Omental fat pad (tissue), 4 donors: ENCODE results near the gene CRNKL1. TPM values are rescaled to one million over a fixed set of nuclear protein-coding genes. Genes with fewer than 3 reads are reported as not detected.

Experiments
- ATAC-seq: fragments of 150-250 bp; one replicate; pipeline ENCODE4 v1.9.1; 2016; ENCODE audit warnings: mild to moderate bottlenecking, moderate library complexity; ENCODE audit not compliant: low FRiP score
- DNase-seq: peaks from one replicate; pipeline ENCODE4 v3.0.0-alpha.2; 2019; ENCODE audit warnings: low spot score
- total RNA-seq, 4 donors: library from RNA; depleted of rRNA; stranded (reverse); fragments of >200 nt; gene quantifications; one replicate each; pipeline ENCODE4 v1.1.0, GENCODE V29; 2016
- TF ChIP-seq, protein P1 (sequence below), 3 donors: fragments of 450-650 bp; IDR thresholded peaks; one replicate each; pipeline ENCODE4 v1.5.1; 2016 to 2017; ENCODE audit warnings: antibody characterized with exemption in 3 of 3, mild to moderate bottlenecking in 3 of 3, moderate library complexity in 2 of 3

Gene CRNKL1
- total RNA-seq, 4 donors from 2014 or later, result 13.8 to 30.7 (median 15.6) TPM

DNA sequence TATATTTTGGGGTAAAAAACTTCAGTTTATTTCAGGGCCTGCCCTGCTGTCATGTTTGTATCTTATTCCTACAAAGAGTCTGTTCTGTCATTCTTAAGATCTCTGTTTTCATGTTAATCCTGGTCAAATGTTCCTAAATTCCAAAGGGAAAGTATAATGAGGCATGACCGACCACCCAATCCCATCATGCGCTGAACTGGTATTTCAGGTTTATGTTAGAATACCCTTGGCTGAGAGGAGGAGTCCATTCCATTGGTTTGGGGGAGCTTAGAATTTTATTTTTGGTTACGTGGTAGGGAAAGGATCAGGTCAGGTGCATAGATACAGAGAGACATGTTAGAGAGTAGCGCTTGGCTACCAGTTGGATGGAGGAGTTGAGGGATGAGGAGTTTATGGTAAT, 25.8 kb upstream of the CRNKL1 start:
- ATAC-seq, result no peak
- TF ChIP-seq, protein P1, sequence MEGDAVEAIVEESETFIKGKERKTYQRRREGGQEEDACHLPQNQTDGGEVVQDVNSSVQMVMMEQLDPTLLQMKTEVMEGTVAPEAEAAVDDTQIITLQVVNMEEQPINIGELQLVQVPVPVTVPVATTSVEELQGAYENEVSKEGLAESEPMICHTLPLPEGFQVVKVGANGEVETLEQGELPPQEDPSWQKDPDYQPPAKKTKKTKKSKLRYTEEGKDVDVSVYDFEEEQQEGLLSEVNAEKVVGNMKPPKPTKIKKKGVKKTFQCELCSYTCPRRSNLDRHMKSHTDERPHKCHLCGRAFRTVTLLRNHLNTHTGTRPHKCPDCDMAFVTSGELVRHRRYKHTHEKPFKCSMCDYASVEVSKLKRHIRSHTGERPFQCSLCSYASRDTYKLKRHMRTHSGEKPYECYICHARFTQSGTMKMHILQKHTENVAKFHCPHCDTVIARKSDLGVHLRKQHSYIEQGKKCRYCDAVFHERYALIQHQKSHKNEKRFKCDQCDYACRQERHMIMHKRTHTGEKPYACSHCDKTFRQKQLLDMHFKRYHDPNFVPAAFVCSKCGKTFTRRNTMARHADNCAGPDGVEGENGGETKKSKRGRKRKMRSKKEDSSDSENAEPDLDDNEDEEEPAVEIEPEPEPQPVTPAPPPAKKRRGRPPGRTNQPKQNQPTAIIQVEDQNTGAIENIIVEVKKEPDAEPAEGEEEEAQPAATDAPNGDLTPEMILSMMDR (IDR thresholded peaks at IDR 0.05), result no peak
- no peak for DNase-seq

DNA sequence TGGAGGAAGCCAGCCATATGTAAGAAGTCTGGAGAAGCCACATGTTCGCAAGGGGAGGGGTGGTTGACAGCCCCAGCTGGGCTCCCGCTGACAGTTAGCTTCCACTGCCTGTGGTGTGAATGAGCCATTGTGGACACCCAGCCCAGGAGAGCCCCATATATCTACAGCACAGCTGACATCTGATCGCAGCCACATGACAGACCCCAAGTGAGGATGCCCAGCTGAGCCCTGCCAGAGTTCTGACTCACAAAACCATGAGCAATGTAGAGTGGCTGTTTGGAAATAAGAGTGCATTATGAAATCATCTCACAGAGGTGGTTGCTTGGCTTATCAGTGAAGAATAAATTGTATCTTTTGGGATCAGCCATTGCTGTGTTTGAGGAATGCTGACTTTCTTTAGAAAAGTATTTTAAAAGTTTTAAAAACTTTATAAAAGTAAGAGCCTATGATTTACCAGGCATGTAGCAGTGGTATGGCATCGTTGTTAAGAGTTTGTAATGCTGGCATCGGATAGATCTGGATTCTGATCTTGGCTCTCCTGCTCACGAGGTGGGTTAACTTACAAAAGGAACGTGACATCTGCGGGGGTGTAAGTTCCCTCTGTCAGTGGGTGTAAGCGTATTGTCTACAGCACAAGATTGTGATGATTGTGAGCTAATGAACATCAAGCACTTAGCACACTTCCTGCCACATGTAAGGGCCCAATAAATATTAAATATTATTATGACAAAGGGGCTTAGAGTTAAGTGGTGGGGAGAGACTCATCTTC, 24.2 kb upstream of the CRNKL1 start:
- TF ChIP-seq, protein P1 (IDR thresholded peaks at IDR 0.05), result no peak
- ATAC-seq, result no peak
- DNase-seq, result no peak

DNA sequence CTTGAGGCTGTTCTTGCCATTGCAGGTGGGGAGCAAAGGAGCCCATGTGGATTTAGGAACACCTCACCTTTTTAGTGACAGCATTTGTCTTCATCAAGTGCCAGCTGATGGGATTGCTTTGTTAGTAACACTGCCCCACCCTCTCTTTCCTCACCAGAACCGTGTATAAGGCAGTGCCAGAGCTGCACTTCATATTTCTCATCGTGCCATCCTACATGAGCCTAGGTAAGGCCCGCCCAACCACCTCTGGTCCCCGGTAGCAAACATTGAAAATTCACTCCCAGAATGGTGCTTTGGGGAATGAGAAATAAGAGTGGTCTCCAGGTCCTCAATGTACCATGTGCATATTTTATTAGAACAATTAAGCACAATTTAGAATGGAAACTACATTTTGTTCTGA, 22.8 kb upstream of the CRNKL1 start:
- DNase-seq, result no peak
- TF ChIP-seq, protein P1 (IDR thresholded peaks at IDR 0.05), result no peak
- ATAC-seq, result no peak

DNA sequence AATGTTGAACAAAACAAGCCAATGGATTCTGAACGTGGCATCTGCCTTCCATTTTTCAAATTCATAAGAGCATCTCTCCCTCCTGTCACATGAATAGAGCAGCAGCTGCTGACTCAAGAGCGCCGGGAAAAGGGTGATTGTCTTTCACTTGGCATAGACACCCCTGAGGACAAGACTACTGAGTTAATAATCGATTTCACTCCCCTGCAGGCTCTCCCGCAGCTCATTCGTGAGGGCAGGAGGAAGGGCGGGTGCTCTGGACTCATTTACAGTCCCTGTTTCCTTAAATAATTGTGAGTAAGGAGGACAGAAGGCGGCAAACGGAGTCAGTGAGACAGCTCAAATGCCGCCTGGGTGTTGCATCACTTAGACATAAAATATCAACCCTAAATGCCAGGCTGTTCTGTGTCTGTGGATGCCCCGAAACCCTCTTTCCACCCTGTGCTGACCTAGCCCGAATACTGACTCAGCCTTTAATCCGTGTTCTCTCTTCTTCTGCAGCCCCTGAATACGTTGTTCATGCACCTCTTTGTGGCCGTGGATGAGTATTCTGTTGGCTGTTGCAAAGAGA, 21.6 kb upstream of the CRNKL1 start:
- ATAC-seq, result no peak

DNA sequence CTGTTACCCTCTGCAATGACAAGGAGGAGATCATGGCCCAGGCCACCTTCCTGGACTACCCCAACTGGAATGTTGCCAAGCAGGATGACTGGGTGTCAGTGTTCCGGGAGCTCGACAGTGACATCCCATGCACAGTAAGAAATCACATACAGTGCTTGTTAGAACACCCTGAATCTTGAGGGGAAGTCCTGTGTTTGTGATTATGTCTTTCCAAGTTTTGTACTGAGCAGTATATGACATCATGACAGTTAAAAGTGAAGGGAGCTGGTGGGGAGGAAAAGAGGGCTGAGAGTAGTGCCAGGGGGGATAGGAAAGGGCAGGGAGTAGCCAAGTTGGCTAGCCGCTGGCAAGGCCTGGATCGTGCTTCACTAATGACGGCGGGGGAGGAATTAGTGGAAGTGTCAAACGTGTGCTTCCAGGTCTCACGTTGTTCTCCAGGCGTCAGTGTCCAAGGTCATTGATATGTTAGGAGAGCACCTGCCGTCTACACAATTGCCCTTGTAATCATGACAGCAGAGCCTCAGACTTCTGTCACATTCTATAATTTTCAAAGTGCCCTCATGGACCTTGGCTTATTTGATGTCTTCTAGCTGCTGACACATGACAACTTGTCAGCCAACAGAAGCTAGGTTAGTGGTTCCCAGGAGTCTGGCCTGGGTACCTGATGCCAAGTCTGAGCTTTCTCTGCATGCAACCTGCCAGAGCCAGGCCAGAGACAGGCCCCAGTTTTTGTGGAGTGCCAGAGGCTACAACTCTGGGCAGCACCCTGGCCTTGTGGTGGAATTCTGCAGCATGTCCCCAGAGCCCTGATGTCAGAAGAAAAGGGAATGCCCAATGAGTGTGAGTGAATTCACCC, 18.8 kb upstream of the CRNKL1 start:
- TF ChIP-seq, protein P1 (IDR thresholded peaks at IDR 0.05), result no peak
- DNase-seq, result no peak
- ATAC-seq, result no peak

More for the DNA sequence above, 21.6 kb upstream of the CRNKL1 start:
- TF ChIP-seq, protein P1 (IDR thresholded peaks at IDR 0.05), result no peak
- DNase-seq, result no peak

DNA sequence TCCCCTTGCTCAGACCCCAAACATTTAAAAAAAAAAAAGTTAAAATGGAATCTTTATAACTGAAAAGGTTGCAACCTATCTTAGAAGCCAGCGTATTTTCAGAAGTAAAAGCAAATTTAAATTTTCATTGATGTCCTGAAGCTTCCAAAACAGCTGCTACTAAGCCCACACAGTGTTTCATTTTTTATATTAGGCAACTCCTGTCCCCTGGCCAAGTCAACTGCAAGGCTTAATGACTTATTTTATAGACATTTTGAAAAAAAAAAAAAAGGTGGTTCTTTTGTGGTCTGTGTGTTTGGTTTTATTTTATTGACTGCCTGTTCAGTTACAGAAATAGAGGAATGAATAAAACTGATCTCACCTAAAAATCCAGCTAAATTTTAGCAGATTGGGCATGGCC, 13.1 kb upstream of the CRNKL1 start:
- no peak for ATAC-seq
- DNase-seq, result no peak
- TF ChIP-seq, protein P1 (IDR thresholded peaks at IDR 0.05), result no peak
